NOMO-1 (cell line): Measurements from ENCODE around the gene ZCCHC13.
"Not testable (repeated sequence)": the region's sequence is repeated elsewhere in the genome, so short reads cannot be mapped to it uniquely, and the experiment has no call there.

ENCODE experiments used
- DNase-seq, 2 experiments: peaks; one replicate each; lab custom pipeline; 2025; ENCODE audit not compliant: unreplicated experiment in 2 of 2; lab: John Stamatoyannopoulos, UW

The ZCCHC13 gene

DNA sequence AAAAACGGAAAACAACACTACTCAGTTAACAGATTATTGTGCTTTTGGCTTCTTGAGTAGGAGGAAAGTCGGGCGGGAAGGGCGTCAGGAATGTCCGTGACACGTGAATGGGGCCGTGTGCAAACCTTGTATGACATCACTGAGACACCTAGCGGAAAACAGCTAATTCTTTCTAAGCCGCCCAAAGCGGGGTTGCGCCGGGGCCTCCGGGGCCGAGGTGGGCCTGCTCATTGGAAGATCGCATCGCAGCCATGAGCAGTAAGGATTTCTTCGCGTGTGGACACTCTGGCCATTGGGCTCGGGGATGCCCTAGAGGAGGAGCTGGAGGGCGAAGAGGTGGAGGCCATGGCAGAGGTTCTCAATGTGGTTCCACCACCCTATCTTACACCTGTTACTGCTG is at the start of gene ZCCHC13:
TSS of gene ZCCHC13 (plus strand) at position 165 of the 400 bp plus-strand sequence. CDS start at position 252, 87 bp downstream.
- no peak for DNase-seq

DNA sequence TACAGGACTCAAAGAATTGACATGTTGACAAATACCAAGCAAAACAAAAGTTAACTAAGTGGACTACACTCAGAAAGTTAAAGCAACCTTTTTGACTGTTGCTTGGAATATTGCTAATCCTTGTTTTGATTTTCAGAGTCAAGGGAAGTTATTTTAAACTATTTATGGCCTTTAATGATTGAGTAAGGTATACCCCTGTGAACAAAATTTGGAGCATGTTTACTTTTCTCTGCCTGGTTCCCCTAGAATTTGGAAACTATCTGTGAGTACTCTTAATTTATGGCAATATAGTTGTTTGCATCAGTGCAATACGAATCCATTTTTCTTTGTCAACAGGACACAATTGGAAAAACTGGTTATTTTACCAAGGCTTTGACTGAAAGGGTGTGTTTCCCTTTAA is 45.9 kb upstream of the ZCCHC13 start:
- not testable (repeated sequence) for DNase-seq

GRCh38 chrX:74259885-74260491 is 44.0 kb upstream of the ZCCHC13 start:
- DNase-seq, result no peak

- DNase-seq, result no peak
Measured at GRCh38 chrX:74262452-74263209, 41.3 kb upstream of the ZCCHC13 start.

GRCh38 chrX:74270393-74270792 is 33.6 kb upstream of the ZCCHC13 start:
- no peak for DNase-seq

DNA sequence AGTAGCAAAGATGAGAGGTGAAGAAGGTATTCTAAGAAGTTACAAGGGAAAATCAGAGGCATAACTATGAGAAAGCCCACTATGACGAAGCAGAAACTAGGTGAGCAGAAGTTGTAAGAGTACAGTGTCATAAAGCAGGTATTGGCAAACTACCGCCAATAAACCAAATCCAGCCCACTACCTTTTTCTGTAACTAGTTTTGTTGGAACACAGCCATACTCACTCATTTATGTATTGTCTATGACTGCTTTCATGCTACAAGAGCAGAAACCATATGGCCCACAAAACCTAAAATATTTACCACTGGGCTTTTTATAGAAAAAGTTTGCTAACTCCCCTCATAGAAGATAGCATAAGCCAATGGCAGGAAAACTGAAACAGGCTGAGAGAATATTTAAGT is 31.8 kb upstream of the ZCCHC13 start:
- no peak for DNase-seq

GRCh38 chrX:74274516-74274915 is 29.5 kb upstream of the ZCCHC13 start:
- DNase-seq, result no peak

DNA sequence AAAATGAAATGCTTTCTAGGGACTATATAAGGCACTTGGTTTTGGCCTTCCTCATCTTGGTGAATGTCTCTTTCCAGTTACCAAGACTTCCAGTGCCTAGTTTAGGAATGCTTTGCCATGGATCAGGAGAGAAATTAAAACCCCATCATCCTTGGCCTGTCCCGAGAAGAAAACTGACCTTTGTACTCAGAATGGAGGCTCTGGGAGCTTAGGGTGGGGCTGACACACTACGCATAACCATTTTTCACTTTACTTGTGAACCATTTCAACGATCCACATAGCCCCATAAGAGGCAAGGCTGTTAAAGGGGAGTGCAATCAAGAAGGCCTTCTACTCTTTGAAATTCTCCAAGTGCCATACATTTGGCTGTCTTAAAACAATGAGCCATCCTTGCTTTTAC is 26.7 kb upstream of the ZCCHC13 start:
- DNase-seq, result no peak

DNA sequence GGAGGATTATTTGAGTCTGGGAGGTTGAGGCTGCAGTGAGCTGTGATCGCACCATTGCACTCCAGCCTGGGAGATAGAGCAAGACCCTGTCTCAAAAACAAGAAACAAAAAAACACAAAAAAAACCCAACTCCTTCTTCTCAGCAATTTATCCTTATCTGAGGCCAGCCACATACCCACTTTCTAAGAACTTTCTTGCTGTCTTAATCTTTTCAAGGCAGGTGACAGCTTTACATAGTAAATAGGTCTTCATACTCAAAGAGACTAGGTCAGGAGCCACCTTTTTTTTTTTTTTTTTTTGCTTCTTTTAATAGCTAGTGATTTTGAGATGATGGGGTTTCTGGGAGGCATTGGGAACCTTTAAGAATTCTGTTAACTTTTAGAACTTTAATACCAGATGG is 26.1 kb upstream of the ZCCHC13 start:
- no peak for DNase-seq

DNA sequence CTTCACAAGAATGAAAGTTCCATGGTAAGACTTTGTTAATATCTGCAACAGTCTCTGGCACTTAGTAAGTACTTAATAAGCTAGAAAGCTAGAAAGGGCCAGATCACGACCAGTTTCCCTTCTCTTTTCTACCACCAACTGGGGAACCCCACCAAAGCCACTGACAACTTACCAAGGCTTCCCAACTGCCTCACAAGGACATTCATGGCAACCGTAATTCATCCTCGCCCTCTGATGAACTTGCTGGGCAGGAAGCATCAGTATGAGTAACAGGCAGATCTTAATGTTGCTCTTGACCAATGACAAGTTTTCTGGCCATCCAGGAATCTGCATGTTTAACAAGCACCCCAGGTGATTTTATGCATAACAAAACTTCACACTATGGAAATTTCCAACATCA is 23.2 kb upstream of the ZCCHC13 start:
- no peak for DNase-seq

DNA sequence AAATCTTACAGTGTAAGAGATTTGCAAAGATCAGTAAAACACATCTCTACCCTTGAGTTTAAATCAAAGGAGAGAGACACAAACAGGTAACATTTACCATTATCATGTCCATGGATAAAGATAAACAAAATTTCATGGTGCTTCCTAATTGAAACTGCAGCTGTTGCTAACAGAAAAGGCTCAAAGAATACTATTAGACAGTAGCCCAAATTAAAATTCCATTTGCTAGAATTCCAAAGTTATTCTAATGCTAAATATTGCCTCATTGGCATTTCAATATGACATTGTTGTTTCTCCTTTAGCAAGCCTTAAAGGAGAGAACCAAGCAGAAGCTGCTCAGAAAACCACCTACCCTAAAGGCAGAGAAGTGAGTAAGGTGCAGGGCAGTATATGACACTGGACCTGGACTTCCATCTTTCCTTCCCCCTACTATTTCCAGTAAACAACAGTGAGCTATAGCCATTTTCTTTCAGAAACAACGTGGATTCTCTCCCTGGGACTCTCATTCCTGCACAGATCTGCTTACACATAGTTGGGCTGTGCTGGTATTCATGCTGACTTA is 19.5 kb upstream of the ZCCHC13 start:
- DNase-seq, result no peak

- DNase-seq, result no peak
Measured at GRCh38 chrX:74286950-74287740, 16.8 kb upstream of the ZCCHC13 start.

DNA sequence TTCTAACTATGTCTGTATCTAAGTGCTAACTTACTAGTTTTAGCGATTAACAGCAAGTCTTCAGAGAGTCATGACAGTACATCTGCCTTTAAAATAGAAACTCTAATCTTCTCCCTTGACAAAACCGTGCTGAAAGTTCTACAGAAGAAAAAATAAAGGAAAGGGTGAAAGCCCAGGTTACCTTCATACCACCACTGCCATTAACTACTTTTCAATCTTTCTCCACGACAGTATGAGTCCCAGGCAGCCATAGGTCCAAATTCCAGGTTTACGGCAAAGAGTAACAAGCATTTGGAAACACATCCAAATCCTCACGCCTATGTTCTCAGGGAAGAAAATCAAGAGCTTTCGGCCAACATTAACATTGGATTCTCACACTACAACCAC is 12.4 kb upstream of the ZCCHC13 start:
- no peak for DNase-seq

GRCh38 chrX:74291964-74292807 is 11.8 kb upstream of the ZCCHC13 start:
- peak; percentile 74 to 78 for DNase-seq

DNA sequence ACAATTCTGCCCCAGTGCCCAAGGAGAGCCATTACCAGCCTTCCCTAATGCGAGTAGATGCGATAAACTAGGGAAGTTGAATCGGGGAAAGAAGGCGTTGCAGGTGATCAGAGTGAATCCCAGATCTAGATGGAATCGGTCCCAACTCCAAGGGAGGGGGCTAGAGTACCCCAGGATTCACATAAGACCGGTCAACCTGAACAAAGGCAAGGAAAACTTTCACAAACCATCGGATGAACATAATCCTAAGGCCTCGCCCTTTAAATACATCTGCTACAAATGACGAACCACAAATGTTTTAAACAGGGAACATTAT is 11.2 kb upstream of the ZCCHC13 start:
- DNase-seq, result no peak

DNA sequence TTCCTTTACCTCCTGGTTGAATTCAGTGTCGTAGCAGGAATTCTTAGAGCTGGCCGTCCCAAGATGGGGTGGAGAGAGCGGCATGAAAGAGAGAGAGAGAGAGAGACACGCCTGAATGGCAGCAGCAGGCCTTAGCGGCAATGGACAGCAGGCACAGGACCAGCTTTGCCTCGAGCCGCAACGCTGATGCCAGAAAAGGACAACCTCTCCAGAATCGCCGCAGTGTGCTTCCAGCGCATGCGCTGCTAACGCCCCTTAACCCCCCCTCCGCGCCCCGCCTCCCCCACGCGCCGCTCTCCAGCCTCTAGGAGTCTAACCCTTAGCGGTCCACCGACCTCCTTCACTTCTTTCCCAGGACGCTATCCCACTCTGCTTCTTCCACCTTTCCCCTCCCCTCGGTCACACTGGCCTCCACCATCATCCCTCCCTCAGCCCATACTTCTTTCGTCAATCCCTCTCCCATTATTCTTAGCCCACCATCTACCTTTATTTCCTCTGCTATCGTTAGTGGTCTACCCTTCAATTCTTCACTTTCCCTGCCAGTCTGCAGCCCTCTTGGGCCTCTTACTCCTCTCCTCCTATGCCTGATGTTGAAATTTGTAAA is 10.5 kb upstream of the ZCCHC13 start:
- peak; percentile 39 to 45 for DNase-seq

DNA sequence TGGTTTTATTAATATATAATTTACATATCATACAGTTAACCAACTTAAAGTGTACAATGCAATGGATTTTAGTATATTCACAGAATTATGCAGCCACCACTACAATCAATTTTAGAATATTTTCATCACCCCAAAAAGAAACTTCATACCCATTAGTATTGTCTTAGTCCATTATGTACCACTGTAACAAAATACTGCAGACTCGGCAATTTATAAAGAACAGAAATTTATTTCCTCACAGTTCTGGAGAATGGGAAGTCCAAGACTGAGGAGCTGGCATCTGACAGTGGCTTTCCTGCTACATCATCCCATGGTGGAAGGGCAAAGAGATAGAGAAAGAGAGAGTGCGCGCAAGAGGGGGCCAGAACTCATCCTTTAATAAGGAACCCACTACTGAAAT is 8.9 kb upstream of the ZCCHC13 start:
- DNase-seq, result no peak

DNA sequence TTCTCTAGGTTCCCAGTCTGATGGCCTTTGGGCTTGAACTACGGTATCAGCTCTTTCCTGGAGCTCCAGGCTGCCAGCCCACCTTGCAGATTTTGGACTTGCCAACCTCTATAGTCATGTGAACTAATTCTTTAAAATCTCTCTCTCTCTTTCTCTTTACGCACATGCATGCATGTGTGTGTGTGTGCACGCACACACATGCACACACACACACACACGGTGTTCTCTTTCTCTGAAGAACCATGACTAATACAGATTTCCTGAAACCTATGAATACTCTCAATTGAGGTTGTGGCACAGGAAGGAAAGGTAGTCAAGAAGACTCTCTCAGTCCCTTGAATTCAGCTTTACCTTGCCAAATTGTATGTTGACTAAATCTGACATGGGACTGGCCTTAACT is 6.2 kb upstream of the ZCCHC13 start:
- DNase-seq, result no peak

- DNase-seq, result no peak
Measured at GRCh38 chrX:74300869-74301268, 3.1 kb upstream of the ZCCHC13 start.

DNA sequence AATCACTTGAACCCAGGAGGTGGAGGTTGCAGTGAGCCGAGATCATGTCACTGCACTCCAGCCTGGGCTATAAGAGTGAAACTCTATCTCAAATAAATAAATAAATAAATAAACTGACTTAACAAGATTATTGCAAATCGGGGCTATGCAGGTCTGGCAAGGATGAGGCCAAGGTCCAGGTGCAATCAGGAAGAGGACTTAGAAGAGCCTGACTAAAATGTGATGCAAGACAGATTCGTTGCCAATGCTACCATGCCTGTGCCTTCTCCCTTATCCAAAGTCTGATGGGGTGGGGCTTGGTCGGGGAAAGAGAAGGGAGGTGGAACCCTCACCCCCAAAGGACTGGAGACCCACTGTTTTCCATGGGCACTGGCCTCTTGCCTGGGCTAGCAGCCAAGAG is 14.7 kb downstream of the ZCCHC13 start:
- DNase-seq, result no peak
